GM18508 (cell line): ENCODE results near the gene PORCN.
A peak's percentile ranks its signal among the peaks of the same experiment; 100 is the strongest.

ENCODE experiments used
- ATAC-seq: cut with Tn5 transposase; IDR thresholded peaks from one replicate; pipeline ENCODE4 v1.9.1; 2021; ENCODE audit warnings: moderate number of reproducible peaks; ENCODE audit not compliant: insufficient read depth, unreplicated experiment

Gene PORCN

DNA sequence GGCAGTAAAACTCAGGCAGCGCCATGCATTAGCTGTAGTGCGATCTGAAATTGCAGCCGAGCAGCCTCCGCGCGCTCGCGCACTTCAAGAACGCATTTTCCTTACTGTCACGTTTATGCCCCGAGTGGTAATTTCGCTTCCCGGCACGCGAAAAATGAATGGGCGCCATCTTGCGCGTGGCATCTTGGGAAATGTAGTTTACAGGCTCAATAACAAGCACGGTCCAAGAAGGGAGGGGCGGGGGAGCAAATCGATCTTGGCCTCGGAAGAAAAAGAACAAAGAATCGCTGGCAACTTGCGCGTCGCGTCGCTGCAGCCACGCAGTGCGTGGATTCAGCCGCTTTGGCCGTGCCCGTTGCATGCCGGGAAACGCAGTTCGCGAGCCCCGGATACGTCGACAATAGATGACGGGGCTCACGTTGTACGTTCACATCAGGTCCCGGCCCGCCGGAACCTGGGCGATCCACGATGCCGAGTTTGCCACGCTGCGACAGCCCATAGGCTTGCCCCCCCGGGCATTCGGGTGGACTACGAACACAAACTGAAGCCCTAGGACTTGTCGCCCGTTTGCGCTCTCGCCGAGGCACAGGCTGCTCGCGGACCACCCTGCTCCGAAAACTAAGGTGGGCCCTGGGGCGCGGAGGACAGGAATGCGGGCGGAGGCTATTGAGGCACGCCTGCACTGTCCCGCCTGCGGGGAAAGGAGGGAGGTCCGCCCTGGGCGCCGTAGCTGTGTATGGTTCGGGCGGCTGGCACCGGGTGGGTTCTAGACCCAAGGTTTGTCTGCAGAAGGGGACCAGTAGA lies 32.8 kb upstream of the PORCN start, which contains the start of gene FTSJ1:
Gene FTSJ1, plus strand, starts transcription at position 426 of the 804 bp plus-strand sequence. CDS start 1,849 bp downstream, outside the sequence.
- ATAC-seq, result peak; percentile 40

- ATAC-seq, result no peak
Measured at GRCh38 chrX:48476919-48477318, 31.9 kb upstream of the PORCN start.

DNA sequence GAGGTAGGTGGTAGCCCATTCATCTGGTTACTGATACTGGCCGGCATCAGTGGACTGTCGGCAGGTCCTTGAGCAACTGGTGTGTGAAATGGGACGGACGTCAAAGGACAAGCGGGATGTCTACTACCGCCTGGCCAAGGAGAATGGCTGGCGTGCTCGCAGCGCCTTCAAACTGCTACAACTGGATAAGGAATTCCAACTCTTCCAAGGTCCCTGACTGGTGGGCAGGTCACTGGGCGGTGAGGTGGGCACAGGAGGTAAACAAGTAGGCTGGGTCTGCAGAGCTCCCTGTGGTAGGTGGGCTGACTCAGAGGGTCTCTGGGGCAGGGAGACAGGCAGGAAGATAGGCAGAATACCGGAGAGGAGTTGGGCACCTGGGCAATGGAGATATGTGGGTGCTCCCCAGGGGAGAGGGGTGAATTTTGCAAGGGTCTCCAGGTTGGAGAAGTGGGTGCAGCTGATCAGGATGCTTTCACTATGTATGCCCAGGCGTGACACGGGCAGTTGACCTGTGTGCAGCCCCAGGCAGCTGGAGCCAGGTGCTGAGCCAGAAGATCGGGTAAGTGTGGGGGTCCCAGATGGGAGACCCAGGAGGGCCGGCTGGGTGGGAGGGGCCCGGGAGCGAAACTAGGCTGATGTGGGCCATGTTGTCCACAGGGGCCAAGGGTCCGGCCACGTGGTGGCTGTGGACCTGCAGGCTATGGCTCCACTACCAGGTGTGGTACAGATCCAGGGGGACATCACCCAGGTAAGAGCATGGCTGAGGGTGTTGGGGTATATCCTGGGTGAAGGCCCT lies 30.6 kb upstream of the PORCN start:
- ATAC-seq, result no peak

GRCh38 chrX:48478806-48479205 lies 30.0 kb upstream of the PORCN start:
- no peak for ATAC-seq

- no peak for ATAC-seq
Measured at GRCh38 chrX:48480142-48480541, 28.6 kb upstream of the PORCN start.

- ATAC-seq, result no peak
Measured at GRCh38 chrX:48480583-48480982, 28.2 kb upstream of the PORCN start.

GRCh38 chrX:48482526-48482925 lies 26.3 kb upstream of the PORCN start:
- no peak for ATAC-seq

DNA sequence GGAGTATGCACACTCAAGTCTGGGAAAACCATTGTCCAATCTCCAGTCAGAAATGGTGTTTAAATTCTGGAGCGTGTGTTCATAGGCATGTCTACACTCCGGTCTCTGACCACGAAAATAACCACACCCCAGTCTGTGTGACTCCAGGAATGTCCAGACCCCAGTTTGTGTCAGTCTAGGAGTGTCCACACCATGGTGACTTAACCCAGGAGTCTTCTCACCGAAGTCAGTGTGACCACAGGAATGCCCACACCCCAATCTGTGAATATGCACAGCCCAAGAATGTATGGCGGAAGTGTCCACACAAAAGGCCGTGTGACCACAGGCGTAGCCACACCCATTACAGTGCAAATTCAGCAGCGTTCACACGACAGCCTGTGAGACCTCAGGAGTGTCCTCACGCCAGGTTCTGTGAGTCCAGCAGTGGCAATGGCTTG lies 21.4 kb upstream of the PORCN start:
- ATAC-seq, result no peak

GRCh38 chrX:48488034-48488433 lies 20.8 kb upstream of the PORCN start:
- no peak for ATAC-seq

DNA sequence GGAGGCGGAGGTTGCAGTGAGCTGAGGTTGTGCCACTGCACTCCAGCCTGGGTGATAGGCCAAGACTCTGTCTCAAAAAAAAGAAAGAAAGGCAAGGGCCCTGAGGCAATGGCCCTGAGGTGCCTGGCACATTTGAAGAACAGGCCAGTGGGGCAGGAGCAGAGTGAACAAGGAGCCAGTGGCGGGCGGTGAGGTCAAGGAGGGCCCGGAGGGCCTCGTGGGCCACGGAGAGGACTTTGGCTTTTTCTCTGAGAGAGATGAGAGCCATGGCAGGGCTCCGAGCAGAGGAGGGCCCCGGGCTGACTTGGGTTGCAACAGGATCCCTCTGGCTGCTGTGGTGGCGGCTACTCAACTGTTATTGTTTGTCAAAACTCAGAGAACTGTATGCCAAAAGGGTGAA lies 19.5 kb upstream of the PORCN start:
- ATAC-seq, result no peak

- no peak for ATAC-seq
Measured at GRCh38 chrX:48489892-48490291, 18.9 kb upstream of the PORCN start.

DNA sequence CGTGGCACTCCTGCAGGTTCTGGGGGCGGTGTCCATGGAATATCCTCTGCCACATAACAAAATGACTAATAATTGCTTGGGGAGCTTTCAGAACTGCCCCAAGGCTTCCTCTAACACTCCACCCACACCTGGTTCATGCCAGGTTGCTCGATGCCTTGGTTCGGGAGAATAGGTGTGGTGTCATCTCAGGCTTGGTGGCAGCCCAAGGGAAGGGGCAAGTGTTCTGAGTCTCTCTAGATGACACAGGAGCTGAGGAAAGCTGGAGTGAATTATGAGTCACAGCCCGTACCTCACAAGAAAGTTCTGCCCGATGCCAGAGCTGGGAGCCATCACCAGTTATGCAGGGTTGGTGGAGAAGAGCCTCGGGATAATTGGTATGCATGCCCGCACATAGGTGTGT lies 18.1 kb upstream of the PORCN start:
- ATAC-seq, result no peak

DNA sequence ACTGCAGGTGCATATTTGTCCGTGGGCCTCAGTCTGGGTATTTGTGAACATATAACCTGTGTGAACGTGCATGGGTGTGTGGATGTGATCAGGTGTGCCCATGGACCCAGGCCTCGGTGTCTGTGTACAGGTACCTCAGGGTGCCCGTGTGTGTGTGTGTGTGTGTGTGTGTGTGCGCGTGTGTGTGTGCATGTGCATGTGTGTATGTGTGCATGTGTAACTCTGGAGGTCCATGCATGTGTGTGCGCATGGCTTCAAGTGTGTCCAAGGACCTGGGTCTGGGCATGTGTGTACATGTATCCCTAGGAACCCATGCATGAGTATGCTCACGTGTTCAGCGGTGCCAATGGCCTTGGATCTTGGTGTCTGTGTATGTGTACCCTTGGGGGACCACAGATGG lies 17.0 kb upstream of the PORCN start:
- ATAC-seq, result no peak

- no peak for ATAC-seq
Measured at GRCh38 chrX:48492293-48492910, 16.4 kb upstream of the PORCN start.

DNA sequence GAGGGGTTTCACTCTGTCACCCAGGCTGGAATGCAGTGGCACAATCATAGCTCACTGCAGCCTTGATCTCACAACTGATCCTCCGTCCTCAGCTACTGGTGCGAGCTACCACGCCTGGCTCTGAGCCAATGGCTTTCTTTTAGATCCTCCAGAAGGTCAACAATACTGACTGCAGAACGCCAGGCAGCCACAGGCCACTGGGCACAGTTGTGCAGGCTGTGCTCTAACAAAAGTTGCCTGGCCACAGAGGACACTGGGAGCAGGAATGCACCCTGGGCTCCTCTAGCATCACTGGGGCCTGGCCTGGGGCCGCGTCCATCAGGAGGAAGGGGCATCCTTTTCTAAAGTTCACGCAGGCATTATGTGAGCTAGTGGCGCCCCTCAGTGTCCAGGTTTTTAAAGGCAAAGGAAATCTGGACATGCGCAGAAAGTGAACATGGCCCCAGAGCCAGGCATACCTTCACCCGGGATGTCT lies 14.9 kb upstream of the PORCN start:
- no peak for ATAC-seq

DNA sequence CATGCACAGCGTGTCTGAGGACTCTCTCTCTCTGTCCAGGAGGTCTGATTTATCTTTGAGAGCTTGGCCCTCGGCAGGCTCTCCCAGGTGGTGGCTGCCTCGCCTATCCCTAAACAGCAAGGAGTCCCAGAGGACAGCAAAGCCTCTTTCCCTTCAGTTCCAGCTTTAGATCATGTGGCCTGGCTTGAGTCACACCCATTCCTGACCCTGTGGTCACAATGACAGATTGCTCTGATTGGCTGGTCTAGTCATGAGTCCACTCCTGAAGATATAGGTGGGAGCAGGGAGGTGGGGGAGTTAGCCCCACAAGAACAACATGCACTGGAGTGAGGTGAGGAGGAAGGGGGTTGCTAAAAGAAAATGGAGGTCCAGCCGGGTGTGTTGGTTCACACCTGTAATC lies 12.1 kb upstream of the PORCN start:
- ATAC-seq, result no peak

GRCh38 chrX:48497871-48498270 lies 10.9 kb upstream of the PORCN start:
- no peak for ATAC-seq

- no peak for ATAC-seq
Measured at GRCh38 chrX:48498374-48498809, 10.4 kb upstream of the PORCN start.

GRCh38 chrX:48504261-48504660 lies 4.5 kb upstream of the PORCN start:
- ATAC-seq, result no peak

DNA sequence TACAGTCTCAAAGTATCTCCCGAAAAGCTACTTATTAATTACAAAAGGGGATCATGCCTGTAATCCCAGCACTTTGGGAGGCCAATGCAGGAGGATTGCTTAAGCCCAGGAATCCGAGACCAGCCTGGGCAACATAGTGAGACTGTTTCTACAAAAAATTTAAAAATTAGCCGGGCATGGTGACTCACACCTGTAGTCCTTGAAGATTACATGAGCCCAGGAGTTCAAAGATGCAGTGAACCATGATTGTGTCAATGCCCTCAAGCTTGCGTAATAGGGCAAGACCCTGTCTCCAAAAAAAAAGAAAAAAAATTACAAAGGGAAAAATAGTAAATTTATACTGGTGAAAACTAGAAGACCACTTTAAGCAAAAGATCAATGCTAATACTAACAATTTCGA lies 3.3 kb upstream of the PORCN start:
- no peak for ATAC-seq

DNA sequence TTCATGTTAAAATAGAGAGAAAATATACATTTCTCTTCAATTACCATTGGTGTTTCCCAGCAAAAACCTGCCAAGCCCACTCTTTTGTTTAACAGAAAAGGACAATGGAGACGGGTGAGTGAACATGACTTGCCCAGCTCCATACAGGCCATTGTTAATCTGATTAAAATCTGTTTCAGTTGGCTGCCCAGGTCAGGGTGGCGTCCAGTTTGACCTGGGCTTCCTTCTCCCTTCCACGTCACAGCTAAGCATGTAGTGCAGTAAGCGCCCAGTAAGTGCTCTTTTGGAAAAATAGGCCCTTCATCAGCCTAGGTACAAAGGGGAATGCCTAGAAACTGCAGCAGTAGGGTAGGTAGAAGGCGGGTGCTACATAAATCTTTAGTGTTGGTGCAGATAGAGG lies 1.5 kb upstream of the PORCN start:
- ATAC-seq, result no peak
